Epithelial cell of esophagus (primary cell): ENCODE measurements around the gene SLC35B3.
A peak's percentile ranks its signal among the peaks of the same experiment; 100 is the strongest.
"Not testable (repeated sequence)": the region's sequence is repeated elsewhere in the genome, so short reads cannot be mapped to it uniquely, and the experiment has no call there.

Experiments used
- DNase-seq: peaks from one replicate; pipeline ENCODE4 v3.0.0; 2010; ENCODE audit warnings: low read depth
- H3K4me3 ChIP-seq: 2 replicates; pipeline ENCODE4 v1.5.1; 2011; ENCODE audit warnings: mild to moderate bottlenecking, low read length, control low read depth
- TF ChIP-seq, protein P1 (sequence below): IDR thresholded peaks from 2 replicates; pipeline ENCODE4 v1.5.1; 2011; ENCODE audit warnings: low read depth, mild to moderate bottlenecking, low read length, control low read depth, inconsistent platforms; ENCODE audit not compliant: insufficient read depth; ENCODE audit errors: missing control alignments

The SLC35B3 gene

DNA sequence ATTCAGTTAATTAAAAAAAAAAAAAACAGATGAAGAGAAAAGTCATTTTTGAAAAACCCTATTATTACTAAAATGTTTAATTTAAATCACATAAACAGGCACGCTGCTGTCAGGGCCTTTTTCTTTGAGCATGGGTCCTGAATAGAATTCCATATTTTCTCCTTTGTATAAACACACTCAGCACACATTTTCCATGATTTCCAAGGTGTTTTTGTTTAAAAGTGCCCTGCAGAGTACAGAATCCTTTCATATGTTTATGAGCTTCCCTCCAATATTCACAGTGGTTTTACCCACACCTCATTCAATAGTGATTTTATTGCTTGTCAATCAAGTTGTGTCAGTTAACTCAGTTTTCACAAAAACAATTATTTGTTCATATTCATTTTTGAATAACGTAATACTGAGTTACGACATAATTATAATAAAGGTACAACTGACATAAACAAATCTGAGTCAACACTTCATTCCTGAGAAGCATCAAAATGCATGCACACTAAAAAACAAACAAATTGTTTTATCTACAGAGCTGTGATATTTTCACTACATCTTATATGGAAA is 15.2 kb downstream of the SLC35B3 start:
- TF ChIP-seq, protein P1, sequence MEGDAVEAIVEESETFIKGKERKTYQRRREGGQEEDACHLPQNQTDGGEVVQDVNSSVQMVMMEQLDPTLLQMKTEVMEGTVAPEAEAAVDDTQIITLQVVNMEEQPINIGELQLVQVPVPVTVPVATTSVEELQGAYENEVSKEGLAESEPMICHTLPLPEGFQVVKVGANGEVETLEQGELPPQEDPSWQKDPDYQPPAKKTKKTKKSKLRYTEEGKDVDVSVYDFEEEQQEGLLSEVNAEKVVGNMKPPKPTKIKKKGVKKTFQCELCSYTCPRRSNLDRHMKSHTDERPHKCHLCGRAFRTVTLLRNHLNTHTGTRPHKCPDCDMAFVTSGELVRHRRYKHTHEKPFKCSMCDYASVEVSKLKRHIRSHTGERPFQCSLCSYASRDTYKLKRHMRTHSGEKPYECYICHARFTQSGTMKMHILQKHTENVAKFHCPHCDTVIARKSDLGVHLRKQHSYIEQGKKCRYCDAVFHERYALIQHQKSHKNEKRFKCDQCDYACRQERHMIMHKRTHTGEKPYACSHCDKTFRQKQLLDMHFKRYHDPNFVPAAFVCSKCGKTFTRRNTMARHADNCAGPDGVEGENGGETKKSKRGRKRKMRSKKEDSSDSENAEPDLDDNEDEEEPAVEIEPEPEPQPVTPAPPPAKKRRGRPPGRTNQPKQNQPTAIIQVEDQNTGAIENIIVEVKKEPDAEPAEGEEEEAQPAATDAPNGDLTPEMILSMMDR: no peak
- no peak overlapping the region for H3K4me3 ChIP-seq
- no peak for DNase-seq

DNA sequence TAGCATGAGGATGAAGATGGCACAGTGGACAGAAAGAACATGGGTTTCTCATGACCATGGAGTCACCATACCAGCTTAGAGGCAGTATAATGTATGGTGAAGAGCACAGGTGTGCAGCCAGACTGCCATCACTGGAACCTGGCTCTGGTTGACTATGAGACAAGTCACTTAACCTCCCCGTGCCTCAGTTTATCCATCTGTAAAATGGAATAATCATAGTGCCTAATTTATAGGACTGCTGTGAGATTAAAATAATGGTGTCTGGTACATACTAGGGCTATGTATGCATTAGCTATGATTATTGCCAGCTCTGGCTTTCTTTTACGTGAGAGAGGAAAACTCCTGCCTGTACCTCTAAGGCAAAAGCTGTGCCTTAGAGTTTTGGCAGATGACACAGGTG is 19.4 kb downstream of the SLC35B3 start:
- no peak for DNase-seq
- TF ChIP-seq, protein P1: no peak
- no peak overlapping the region for H3K4me3 ChIP-seq

DNA sequence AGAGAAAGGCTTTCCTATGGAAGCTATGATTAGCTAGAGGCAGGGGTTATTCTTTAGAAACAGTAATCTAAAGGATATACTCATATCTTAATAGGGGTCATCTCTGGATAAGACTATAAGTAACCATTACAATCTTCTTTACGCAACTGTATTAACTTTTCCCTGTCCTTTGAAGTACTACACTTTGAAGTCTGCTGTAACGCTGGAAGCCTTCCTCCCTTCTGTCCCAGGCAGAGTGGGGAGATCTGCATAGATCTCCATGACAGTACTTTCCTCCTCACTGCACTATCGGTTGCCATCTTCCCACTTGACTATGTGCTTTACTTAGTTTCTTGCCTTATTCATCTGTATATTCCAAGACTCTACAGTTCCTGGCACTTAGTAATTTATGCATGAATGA is 20.1 kb downstream of the SLC35B3 start:
- no peak for DNase-seq
- H3K4me3 ChIP-seq: no peak overlapping the region
- TF ChIP-seq, protein P1: no peak

DNA sequence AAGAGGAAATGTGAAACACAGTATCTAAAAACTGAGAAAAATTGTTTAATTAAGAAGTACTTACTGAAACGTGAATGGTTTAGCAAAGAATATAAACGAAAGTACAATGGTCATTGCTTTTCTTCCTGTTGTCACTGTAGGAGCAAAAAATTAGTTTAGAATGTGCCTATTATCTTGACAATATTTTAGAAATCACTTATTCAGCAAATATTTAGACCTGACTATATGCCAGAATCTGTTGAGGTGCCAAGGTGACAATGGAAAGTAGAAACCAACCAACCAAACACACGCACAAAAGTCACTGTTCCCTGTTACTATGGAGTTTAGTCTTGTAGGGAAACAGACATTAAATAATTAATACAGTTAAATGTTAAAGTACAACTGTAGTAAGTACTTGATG is 20.5 kb downstream of the SLC35B3 start:
- TF ChIP-seq, protein P1: no peak
- no peak for DNase-seq
- H3K4me3 ChIP-seq: no peak overlapping the region

DNA sequence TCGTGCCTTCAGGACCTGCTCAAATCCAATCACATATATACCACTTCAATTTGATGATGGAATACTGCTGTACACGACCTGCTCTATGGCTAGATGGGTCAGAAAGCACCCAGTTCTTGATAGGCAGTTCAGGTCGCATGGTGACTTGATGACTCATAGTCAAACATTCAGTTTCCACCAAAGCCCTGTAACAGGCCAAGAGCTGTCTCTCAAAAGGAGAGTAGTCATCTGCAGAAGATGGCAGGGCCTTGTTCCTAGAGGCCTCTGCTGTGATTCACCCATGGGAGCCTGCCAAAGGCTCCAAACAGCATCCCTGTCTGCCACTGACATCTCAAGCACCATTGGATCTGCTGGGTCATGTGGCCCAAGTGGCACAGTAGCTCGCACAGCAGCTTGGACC is 29.4 kb downstream of the SLC35B3 start:
- H3K4me3 ChIP-seq: not testable (repeated sequence)
- DNase-seq: peak; percentile 45

DNA sequence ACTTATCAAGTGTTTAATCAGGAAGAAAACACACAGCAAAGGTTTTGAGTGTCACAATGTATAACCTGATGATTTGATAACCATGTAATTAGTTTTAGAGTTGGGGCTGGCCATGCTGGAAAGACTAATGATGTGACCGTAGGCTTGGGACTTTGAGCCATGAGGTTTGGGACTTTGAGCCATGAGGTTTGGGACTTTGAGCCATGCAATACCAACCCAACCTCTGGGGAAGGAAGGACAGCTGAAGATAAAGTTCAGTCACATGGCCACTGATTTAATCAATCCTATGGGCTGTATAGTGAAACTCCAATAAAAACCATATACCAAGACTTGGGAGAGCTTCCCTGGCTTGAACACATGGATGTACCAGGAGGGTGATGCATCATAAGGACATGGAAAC is 32.8 kb downstream of the SLC35B3 start:
- H3K4me3 ChIP-seq: no peak overlapping the region
- TF ChIP-seq, protein P1: no peak
- no peak for DNase-seq

DNA sequence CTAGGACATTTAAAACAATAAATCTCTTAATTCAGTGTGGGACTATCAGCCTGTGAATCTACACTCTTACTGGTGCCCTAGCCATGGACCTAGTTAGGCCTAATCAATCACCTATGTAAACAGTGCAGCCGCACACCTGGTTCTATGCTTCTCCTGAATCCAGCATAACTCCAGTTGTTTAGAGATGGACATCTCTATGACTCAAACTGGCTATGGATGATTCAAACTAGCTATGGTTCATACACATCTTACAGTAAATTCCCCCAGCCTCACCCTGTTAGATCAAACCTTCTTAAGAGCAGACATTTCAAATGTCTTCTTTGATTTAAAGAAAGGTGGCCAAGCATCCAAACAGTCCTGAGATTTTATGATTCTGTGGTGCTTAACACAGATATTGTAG is 34.7 kb downstream of the SLC35B3 start:
- TF ChIP-seq, protein P1: no peak
- H3K4me3 ChIP-seq: no peak overlapping the region
- DNase-seq: peak; percentile 59

DNA sequence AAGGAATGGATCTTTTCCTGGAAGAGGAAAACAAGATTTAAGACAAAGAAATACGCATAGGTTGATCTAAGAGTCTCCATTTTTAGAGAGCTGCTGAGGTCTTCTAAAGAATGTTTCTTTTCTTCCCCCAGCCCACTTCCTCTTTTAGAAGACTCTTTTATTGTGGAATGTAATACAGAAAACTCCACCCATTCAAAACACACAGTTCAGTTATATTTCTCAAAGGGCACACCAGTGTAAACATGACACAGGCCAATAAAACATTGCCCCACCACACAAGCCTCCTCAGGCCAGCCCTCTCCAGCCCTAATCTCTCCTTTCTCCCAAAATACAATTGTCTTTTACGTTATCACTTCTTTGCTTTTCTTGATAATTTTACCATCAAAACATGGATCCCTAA is 42.8 kb downstream of the SLC35B3 start:
- TF ChIP-seq, protein P1: no peak
- no peak overlapping the region for H3K4me3 ChIP-seq
- no peak for DNase-seq
